ENCODE results near the gene GRID1. TPM values are rescaled to one million over a fixed set of nuclear protein-coding genes. Genes with fewer than 3 reads are reported as not detected.

The GRID1 gene
- polyA plus RNA-seq, 1 of the 3 experiments (the other 2 are of a cell fraction), result 0.13 TPM

- no peak overlapping the region for H3K4me3 ChIP-seq (ENCODE audit: low read depth in 2 of 2, low read length in 1 of 2)
- no peak overlapping the region for H3K27ac ChIP-seq (ENCODE audit: low read depth in 2 of 2, low read length in 1 of 2)
- H3K79me2 ChIP-seq (ENCODE audit: insufficient read depth), result no peaks in the 10 kb centered on the region
- H3K4me1 ChIP-seq (ENCODE audit: control insufficient read depth in 1 of 2, insufficient read depth in 2 of 2, low read depth in 1 of 2, low read length in 1 of 2), result peaks cover 0 to 8% of the 10 kb centered on the region in 2 experiments; a peak in 1 of 4 replicates
- H3K9me2 ChIP-seq, result no peaks in the 10 kb centered on the region
- 69% methylated on average over 6 of the region's 8 CpGs for whole genome bisulfite sequencing (ENCODE audit: low lambda C conversion rate)
- H4K20me1 ChIP-seq (ENCODE audit: insufficient read depth), result no peaks in the 10 kb centered on the region
- no peak overlapping the region for H3K4me2 ChIP-seq
- no peak overlapping the region for H2AFZ ChIP-seq (ENCODE audit: low read depth)
- no peaks in the 10 kb centered on the region for H3K27me3 ChIP-seq (ENCODE audit: insufficient read depth)
- CTCF ChIA-PET, result interaction anchor here (1.2 to 1.4 kb wide), 2 partner anchors 16 to 125 kb away, joined by 3 to 5 read pairs; no protein-coding TSS in a partner anchor
- TF ChIP-seq MEF2A (IDR thresholded peaks at IDR 0.05; ENCODE audit: borderline replicate concordance, low read depth) (no peak), GATA2 (CRISPR knock-in tag; IDR thresholded peaks at IDR 0.05) (no peak), TEAD4 (IDR thresholded peaks at IDR 0.05; ENCODE audit: borderline replicate concordance, insufficient read depth) (no peak), PBX3 (IDR thresholded peaks at IDR 0.05) (no peak), ZBTB33 (IDR thresholded peaks at IDR 0.05; ENCODE audit: borderline replicate concordance, low read depth) (no peak), IRF3 (IDR thresholded peaks at IDR 0.05; ENCODE audit: low read depth, low read length) (no peak), FOSL2 (IDR thresholded peaks at IDR 0.05; ENCODE audit: borderline replicate concordance, low read depth) (no peak), EZH2phosphoT487 (IDR thresholded peaks at IDR 0.05; ENCODE audit: borderline replicate concordance, low read depth) (no peak), SMC3 (IDR thresholded peaks at IDR 0.05; ENCODE audit: low read depth, low read length) (no peak), JUND (IDR thresholded peaks at IDR 0.05) (no peak), RXRA (IDR thresholded peaks at IDR 0.05; ENCODE audit: borderline replicate concordance, low read depth) (no peak), SIN3A (IDR thresholded peaks at IDR 0.05; ENCODE audit: borderline replicate concordance, low read depth, low read length) (no peak), NFIC (IDR thresholded peaks at IDR 0.05; ENCODE audit: borderline replicate concordance) (no peak), NRF1 (IDR thresholded peaks at IDR 0.05; ENCODE audit: low read depth, low read length) (no peak), CHD2 (IDR thresholded peaks at IDR 0.05; ENCODE audit: low read length, partially characterized antibody) (no peak), USF1 (IDR thresholded peaks at IDR 0.05; ENCODE audit: borderline replicate concordance, low read depth) (no peak), RAD21 (IDR thresholded peaks at IDR 0.05; ENCODE audit: low read length) (no peak), POLR2AphosphoS5 (IDR thresholded peaks at IDR 0.05; ENCODE audit: low read depth, low read length) (no peak), RFX5 (IDR thresholded peaks at IDR 0.05; ENCODE audit: low read length) (no peak), CTCF (IDR thresholded peaks at IDR 0.05) (no peak)
- no peaks in the 10 kb centered on the region for H3F3A ChIP-seq (replicated peaks; ENCODE audit: insufficient read depth)
- POLR2A ChIA-PET, result no interaction called here
- no peak for DNase-seq
- no peak overlapping the region for H3K9ac ChIP-seq
- no peaks in the 10 kb centered on the region for H3K9me3 ChIP-seq
- H3K36me3 ChIP-seq (replicated peaks in 1 of 2; ENCODE audit: control insufficient read depth in 1 of 2, insufficient read depth in 2 of 2, low read length in 1 of 2), result no peaks in the 10 kb centered on the region
Measured at GRCh38 chr10:86226016-86226415, 140.6 kb downstream of the GRID1 start.
